ENCODE data around the gene CCNT1. TPM values are rescaled to one million over a fixed set of nuclear protein-coding genes. Genes with fewer than 3 reads are reported as not detected.
A peak's percentile ranks its signal among the peaks of the same experiment; 100 is the strongest.

Gene CCNT1
- total and polyA plus RNA-seq, 2 of the 13 experiments (the other 11 are each of a cell fraction or from before 2014, with no cell fraction given): 18.0 to 28.2 TPM

DNA sequence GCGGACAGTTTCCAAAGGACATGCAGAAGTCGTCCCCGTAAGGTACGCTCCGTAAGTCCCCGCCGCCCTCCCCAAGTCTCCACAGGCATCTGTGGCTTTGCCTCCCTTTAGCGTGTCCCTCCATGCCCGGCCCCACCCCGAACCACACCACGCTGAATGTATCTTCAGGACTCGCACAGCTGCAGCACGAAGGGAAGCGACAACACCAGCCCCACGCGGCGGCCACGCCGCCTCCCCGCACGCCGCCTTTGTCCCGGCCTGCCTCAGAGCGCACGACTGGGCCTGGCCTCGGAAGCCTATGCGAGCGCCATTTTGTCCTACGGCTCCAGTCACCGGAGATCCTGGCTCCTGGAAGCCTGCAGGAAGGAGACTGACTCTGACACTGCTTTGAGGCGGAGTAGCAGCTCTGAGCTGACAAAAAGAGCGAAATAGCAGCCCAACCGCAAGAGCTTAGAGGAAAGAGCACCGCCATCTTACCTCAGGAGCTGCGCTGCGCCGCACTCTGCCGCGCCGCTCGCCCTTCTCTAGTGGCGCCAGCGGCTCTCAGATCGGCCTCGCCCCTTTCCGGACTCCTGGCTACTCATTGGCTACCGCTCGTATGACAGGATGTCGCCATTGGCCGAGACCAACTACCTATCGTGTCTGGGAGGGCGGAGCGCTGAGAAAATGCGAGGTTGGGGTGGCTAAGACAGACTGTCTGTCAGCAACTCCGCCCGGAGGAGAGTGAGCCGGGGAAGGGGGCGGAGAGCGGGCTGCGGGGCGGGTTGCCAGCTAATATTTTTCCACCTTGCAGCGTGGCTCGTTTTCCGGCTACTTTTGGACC lies 34.6 kb downstream of the CCNT1 start, which contains the start of gene KANSL2 (continued):
- TF ChIP-seq, protein P1, sequence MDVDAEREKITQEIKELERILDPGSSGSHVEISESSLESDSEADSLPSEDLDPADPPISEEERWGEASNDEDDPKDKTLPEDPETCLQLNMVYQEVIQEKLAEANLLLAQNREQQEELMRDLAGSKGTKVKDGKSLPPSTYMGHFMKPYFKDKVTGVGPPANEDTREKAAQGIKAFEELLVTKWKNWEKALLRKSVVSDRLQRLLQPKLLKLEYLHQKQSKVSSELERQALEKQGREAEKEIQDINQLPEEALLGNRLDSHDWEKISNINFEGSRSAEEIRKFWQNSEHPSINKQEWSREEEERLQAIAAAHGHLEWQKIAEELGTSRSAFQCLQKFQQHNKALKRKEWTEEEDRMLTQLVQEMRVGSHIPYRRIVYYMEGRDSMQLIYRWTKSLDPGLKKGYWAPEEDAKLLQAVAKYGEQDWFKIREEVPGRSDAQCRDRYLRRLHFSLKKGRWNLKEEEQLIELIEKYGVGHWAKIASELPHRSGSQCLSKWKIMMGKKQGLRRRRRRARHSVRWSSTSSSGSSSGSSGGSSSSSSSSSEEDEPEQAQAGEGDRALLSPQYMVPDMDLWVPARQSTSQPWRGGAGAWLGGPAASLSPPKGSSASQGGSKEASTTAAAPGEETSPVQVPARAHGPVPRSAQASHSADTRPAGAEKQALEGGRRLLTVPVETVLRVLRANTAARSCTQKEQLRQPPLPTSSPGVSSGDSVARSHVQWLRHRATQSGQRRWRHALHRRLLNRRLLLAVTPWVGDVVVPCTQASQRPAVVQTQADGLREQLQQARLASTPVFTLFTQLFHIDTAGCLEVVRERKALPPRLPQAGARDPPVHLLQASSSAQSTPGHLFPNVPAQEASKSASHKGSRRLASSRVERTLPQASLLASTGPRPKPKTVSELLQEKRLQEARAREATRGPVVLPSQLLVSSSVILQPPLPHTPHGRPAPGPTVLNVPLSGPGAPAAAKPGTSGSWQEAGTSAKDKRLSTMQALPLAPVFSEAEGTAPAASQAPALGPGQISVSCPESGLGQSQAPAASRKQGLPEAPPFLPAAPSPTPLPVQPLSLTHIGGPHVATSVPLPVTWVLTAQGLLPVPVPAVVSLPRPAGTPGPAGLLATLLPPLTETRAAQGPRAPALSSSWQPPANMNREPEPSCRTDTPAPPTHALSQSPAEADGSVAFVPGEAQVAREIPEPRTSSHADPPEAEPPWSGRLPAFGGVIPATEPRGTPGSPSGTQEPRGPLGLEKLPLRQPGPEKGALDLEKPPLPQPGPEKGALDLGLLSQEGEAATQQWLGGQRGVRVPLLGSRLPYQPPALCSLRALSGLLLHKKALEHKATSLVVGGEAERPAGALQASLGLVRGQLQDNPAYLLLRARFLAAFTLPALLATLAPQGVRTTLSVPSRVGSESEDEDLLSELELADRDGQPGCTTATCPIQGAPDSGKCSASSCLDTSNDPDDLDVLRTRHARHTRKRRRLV (CRISPR knock-in tag; IDR thresholded peaks at IDR 0.05): peak; percentile 88; the same call in 1 of the 2 replicates
- TF ChIP-seq KLF12 (CRISPR knock-in tag; IDR thresholded peaks at IDR 0.05; ENCODE audit: borderline replicate concordance): peak; percentile 34; the same call in 1 of the 2 replicates
- TF ChIP-seq, protein P2, sequence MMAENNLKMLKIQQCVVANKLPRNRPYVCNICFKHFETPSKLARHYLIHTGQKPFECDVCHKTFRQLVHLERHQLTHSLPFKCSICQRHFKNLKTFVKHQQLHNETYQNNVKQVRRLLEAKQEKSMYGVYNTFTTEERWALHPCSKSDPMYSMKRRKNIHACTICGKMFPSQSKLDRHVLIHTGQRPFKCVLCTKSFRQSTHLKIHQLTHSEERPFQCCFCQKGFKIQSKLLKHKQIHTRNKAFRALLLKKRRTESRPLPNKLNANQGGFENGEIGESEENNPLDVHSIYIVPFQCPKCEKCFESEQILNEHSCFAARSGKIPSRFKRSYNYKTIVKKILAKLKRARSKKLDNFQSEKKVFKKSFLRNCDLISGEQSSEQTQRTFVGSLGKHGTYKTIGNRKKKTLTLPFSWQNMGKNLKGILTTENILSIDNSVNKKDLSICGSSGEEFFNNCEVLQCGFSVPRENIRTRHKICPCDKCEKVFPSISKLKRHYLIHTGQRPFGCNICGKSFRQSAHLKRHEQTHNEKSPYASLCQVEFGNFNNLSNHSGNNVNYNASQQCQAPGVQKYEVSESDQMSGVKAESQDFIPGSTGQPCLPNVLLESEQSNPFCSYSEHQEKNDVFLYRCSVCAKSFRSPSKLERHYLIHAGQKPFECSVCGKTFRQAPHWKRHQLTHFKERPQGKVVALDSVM (CRISPR knock-in tag; IDR thresholded peaks at IDR 0.05): peak; percentile 70; the same call in 1 of the 2 replicates
- TF ChIP-seq, protein P3, sequence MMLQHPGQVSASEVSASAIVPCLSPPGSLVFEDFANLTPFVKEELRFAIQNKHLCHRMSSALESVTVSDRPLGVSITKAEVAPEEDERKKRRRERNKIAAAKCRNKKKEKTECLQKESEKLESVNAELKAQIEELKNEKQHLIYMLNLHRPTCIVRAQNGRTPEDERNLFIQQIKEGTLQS (CRISPR knock-in tag; IDR thresholded peaks at IDR 0.05): no peak
- TF ChIP-seq SIN3B (IDR thresholded peaks at IDR 0.05; ENCODE audit: low read length): no peak
- no peak for TF ChIP-seq EED (CRISPR knock-in tag; IDR thresholded peaks at IDR 0.05)
- TF ChIP-seq, protein P4, sequence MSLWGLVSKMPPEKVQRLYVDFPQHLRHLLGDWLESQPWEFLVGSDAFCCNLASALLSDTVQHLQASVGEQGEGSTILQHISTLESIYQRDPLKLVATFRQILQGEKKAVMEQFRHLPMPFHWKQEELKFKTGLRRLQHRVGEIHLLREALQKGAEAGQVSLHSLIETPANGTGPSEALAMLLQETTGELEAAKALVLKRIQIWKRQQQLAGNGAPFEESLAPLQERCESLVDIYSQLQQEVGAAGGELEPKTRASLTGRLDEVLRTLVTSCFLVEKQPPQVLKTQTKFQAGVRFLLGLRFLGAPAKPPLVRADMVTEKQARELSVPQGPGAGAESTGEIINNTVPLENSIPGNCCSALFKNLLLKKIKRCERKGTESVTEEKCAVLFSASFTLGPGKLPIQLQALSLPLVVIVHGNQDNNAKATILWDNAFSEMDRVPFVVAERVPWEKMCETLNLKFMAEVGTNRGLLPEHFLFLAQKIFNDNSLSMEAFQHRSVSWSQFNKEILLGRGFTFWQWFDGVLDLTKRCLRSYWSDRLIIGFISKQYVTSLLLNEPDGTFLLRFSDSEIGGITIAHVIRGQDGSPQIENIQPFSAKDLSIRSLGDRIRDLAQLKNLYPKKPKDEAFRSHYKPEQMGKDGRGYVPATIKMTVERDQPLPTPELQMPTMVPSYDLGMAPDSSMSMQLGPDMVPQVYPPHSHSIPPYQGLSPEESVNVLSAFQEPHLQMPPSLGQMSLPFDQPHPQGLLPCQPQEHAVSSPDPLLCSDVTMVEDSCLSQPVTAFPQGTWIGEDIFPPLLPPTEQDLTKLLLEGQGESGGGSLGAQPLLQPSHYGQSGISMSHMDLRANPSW (CRISPR knock-in tag; IDR thresholded peaks at IDR 0.05; ENCODE audit: borderline replicate concordance): 0 out of 2 replicates have a peak, but pooled peaks have one; percentile 27
- TF ChIP-seq BORCS8-MEF2B (CRISPR knock-in tag; IDR thresholded peaks at IDR 0.05): peak; percentile 89; the same call in 1 of the 2 replicates
- no peak; the same call in 1 of the 2 replicates for TF ChIP-seq IRF2 (CRISPR knock-in tag; IDR thresholded peaks at IDR 0.05)
- peak; percentile 31; the same call in 1 of the 2 replicates for TF ChIP-seq ATF1 (CRISPR knock-in tag; IDR thresholded peaks at IDR 0.05)
- no peak; the same call in 1 of the 2 replicates for TF ChIP-seq ZNF558 (CRISPR knock-in tag; IDR thresholded peaks at IDR 0.05; ENCODE audit: borderline replicate concordance)
- peak in 1 of 2 experiments; percentile 1; a peak in 1 of 4 replicates for TF ChIP-seq EP300 (IDR thresholded peaks at IDR 0.05; ENCODE audit: low read depth in 2 of 2, low read length in 2 of 2)
- no peak; the same call in 1 of the 2 replicates for TF ChIP-seq EP300 (CRISPR knock-in tag; IDR thresholded peaks at IDR 0.05; ENCODE audit: borderline replicate concordance)
